DOHH2 (cell line): ENCODE data around the gene RDM1.

ENCODE experiments used
- EZH2phosphoT487 ChIP-seq: fragments of 200-600 bp; sonication (generic); IDR thresholded peaks from 2 replicates; pipeline ENCODE4 v1.6.1; 2017; ENCODE audit warnings: borderline replicate concordance, mild to moderate bottlenecking, antibody characterized with exemption, low read length, moderate library complexity, mixed read lengths
- TF ChIP-seq, protein P1 (sequence below): fragments of 200-600 bp; sonication (generic); IDR thresholded peaks from one replicate; pipeline ENCODE4 v1.5.1; 2014; ENCODE audit warnings: antibody characterized with exemption, mild to moderate bottlenecking, low read depth, low read length; ENCODE audit not compliant: poor library complexity, severe bottlenecking

DNA sequence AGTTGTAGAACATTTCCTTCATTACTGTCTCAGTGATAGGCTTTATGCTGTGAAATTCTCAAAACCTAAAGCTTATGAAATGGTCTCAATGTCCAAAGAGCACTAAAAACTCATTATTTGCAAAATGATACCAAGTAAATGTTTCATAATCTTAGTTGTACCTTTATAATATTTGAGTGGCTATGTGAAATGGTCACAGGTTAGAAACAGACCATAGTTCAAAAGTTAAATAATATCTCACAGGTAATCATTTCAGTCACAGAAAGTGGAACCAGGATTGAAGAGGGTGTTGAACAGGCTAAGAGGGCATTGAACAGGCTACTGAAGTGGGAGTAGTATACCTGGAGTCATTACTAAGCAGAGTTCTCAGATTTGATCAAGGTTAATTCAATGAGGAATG, 2.9 kb downstream of the RDM1 start:
- TF ChIP-seq, protein P1, sequence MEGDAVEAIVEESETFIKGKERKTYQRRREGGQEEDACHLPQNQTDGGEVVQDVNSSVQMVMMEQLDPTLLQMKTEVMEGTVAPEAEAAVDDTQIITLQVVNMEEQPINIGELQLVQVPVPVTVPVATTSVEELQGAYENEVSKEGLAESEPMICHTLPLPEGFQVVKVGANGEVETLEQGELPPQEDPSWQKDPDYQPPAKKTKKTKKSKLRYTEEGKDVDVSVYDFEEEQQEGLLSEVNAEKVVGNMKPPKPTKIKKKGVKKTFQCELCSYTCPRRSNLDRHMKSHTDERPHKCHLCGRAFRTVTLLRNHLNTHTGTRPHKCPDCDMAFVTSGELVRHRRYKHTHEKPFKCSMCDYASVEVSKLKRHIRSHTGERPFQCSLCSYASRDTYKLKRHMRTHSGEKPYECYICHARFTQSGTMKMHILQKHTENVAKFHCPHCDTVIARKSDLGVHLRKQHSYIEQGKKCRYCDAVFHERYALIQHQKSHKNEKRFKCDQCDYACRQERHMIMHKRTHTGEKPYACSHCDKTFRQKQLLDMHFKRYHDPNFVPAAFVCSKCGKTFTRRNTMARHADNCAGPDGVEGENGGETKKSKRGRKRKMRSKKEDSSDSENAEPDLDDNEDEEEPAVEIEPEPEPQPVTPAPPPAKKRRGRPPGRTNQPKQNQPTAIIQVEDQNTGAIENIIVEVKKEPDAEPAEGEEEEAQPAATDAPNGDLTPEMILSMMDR, result no peak
- no peak for TF ChIP-seq EZH2phosphoT487
